ENCODE measurements around the gene P2RY12.

Gene P2RY12

DNA sequence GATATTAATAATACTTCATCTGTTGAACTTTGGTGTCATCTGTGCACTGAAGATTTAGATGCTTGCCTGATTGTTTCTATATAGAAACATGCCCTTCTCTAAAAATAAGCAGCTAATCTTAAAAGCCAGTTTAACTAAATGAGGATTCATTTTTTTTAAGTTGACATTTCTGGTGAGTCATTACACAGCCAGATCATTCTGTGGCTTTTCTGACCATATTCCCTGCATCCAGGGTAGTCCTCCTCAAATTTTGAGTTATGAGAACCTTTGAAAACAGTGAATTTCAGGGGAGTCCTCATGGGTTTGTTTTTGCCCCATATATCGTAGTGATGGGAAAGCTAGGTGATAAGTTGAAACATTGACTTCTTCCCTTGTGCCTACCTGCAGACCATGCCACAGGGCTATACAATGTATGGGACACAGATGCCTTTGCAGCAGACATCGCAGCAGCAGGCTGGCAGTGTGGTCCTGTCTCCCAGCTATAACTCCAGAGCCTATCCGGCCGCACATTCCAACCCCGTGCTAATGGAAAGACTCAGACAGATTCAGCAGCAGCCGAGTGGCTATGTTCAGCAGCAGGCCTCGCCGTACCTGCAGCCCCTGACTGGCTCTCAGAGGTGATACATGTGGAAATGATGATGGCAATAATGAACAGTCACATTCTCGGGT, 26.5 kb upstream of the P2RY12 start:
- H3K9ac ChIP-seq (ENCODE audit: low read depth, low read length, poor library complexity, severe bottlenecking), result no peak overlapping the region
- no peak overlapping the region for H2AFZ ChIP-seq (ENCODE audit: low read length)
- no peaks in the 10 kb centered on the region for H3K9me3 ChIP-seq (ENCODE audit: insufficient read depth, low read depth, low read length)
- peaks cover 67% of the 10 kb centered on the region for H3K36me3 ChIP-seq (ENCODE audit: insufficient read depth, low read length)
- no peaks in the 10 kb centered on the region for H3K9me2 ChIP-seq (replicated peaks; ENCODE audit: low read depth, low read length)
- no peaks in the 10 kb centered on the region for H3F3A ChIP-seq (ENCODE audit: low read depth)
- no peak overlapping the region for H3K4me3 ChIP-seq (ENCODE audit: low read length, poor library complexity, severe bottlenecking)
- H3K79me2 ChIP-seq (ENCODE audit: insufficient read depth, low read length), result no peaks in the 10 kb centered on the region
- no peaks in the 10 kb centered on the region for H3K27me3 ChIP-seq (ENCODE audit: insufficient read depth, low read length, poor library complexity, severe bottlenecking)
- H3K4me1 ChIP-seq (ENCODE audit: insufficient read depth, low read length, poor library complexity, severe bottlenecking), result no peaks in the 10 kb centered on the region
- H3K4me2 ChIP-seq (ENCODE audit: low read depth, low read length, poor library complexity, severe bottlenecking), result no peak overlapping the region
- no peaks in the 10 kb centered on the region for H4K20me1 ChIP-seq (ENCODE audit: insufficient read depth, low read length, poor library complexity, severe bottlenecking)
- TF ChIP-seq EZH2phosphoT487 (IDR thresholded peaks at IDR 0.05; ENCODE audit: borderline replicate concordance), result no peak
- TF ChIP-seq, protein P1, sequence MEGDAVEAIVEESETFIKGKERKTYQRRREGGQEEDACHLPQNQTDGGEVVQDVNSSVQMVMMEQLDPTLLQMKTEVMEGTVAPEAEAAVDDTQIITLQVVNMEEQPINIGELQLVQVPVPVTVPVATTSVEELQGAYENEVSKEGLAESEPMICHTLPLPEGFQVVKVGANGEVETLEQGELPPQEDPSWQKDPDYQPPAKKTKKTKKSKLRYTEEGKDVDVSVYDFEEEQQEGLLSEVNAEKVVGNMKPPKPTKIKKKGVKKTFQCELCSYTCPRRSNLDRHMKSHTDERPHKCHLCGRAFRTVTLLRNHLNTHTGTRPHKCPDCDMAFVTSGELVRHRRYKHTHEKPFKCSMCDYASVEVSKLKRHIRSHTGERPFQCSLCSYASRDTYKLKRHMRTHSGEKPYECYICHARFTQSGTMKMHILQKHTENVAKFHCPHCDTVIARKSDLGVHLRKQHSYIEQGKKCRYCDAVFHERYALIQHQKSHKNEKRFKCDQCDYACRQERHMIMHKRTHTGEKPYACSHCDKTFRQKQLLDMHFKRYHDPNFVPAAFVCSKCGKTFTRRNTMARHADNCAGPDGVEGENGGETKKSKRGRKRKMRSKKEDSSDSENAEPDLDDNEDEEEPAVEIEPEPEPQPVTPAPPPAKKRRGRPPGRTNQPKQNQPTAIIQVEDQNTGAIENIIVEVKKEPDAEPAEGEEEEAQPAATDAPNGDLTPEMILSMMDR (conservative IDR thresholded peaks at IDR 0.05; ENCODE audit: low read length), result no peak

DNA sequence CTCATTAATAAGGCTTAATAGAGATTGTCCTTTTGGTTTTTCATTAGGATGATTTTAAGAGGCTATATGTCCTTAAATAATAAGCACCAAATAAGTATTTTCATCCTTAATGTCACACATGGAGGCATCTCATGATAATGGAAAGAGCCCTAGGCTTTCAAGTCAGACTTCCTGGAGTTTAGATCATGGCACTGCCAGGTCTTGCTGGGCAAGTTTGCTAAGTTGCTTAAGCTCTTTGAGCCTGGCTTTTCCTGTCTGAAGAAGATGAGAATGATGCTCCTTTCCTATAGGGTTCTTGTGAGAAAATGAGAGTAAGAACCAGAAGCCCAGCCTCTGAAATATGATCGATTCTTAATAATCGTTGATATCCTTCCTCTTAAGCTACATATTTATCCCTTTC, 23.4 kb upstream of the P2RY12 start:
- Histone ChIP-seq H3K9ac (ENCODE audit: low read depth, low read length, poor library complexity, severe bottlenecking) (no peak overlapping the region), H3F3A (ENCODE audit: low read depth) (no peaks in the 10 kb centered on the region; the same call in 1 of the 2 replicates), H3K9me3 (ENCODE audit: insufficient read depth, low read depth, low read length) (no peaks in the 10 kb centered on the region), H3K4me3 (ENCODE audit: low read length, poor library complexity, severe bottlenecking) (no peak overlapping the region), H3K27me3 (ENCODE audit: insufficient read depth, low read length, poor library complexity, severe bottlenecking) (no peaks in the 10 kb centered on the region), H2AFZ (ENCODE audit: low read length) (no peak overlapping the region), H4K20me1 (ENCODE audit: insufficient read depth, low read length, poor library complexity, severe bottlenecking) (no peaks in the 10 kb centered on the region), H3K9me2 (replicated peaks; ENCODE audit: low read depth, low read length) (no peaks in the 10 kb centered on the region), H3K4me1 (ENCODE audit: insufficient read depth, low read length, poor library complexity, severe bottlenecking) (peaks cover 16% of the 10 kb centered on the region), H3K4me2 (ENCODE audit: low read depth, low read length, poor library complexity, severe bottlenecking) (no peak overlapping the region), H3K79me2 (ENCODE audit: insufficient read depth, low read length) (no peaks in the 10 kb centered on the region), H3K36me3 (ENCODE audit: insufficient read depth, low read length) (peaks cover 51% of the 10 kb centered on the region; the same call in 1 of the 2 replicates)
- TF ChIP-seq EZH2phosphoT487 (IDR thresholded peaks at IDR 0.05; ENCODE audit: borderline replicate concordance), result no peak
- TF ChIP-seq, protein P1 (conservative IDR thresholded peaks at IDR 0.05; ENCODE audit: low read length), result no peak

- Histone ChIP-seq H3K27me3 (ENCODE audit: insufficient read depth, low read length, poor library complexity, severe bottlenecking) (no peaks in the 10 kb centered on the region), H3K79me2 (ENCODE audit: insufficient read depth, low read length) (no peaks in the 10 kb centered on the region), H2AFZ (ENCODE audit: low read length) (no peak overlapping the region), H3K4me3 (ENCODE audit: low read length, poor library complexity, severe bottlenecking) (no peak overlapping the region), H3F3A (ENCODE audit: low read depth) (no peaks in the 10 kb centered on the region; the same call in 1 of the 2 replicates), H3K9me3 (ENCODE audit: insufficient read depth, low read depth, low read length) (no peaks in the 10 kb centered on the region), H3K4me1 (ENCODE audit: insufficient read depth, low read length, poor library complexity, severe bottlenecking) (peaks cover 16% of the 10 kb centered on the region), H3K9me2 (replicated peaks; ENCODE audit: low read depth, low read length) (no peaks in the 10 kb centered on the region), H3K4me2 (ENCODE audit: low read depth, low read length, poor library complexity, severe bottlenecking) (peak overlapping the region; percentile 8), H3K9ac (ENCODE audit: low read depth, low read length, poor library complexity, severe bottlenecking) (no peak overlapping the region), H3K36me3 (ENCODE audit: insufficient read depth, low read length) (peaks cover 34% of the 10 kb centered on the region; the same call in 1 of the 2 replicates), H4K20me1 (ENCODE audit: insufficient read depth, low read length, poor library complexity, severe bottlenecking) (no peaks in the 10 kb centered on the region)
- TF ChIP-seq, protein P1 (conservative IDR thresholded peaks at IDR 0.05; ENCODE audit: low read length), result no peak
- TF ChIP-seq EZH2phosphoT487 (IDR thresholded peaks at IDR 0.05; ENCODE audit: borderline replicate concordance), result no peak
Measured at GRCh38 chr3:151404316-151404715, 19.8 kb upstream of the P2RY12 start.
